ENCODE measurements around the gene FRRS1. TPM values are rescaled to one million over a fixed set of nuclear protein-coding genes. Genes with fewer than 3 reads are reported as not detected.

The FRRS1 gene
- polyA plus RNA-seq, 1 experiment = 0.93 TPM

DNA sequence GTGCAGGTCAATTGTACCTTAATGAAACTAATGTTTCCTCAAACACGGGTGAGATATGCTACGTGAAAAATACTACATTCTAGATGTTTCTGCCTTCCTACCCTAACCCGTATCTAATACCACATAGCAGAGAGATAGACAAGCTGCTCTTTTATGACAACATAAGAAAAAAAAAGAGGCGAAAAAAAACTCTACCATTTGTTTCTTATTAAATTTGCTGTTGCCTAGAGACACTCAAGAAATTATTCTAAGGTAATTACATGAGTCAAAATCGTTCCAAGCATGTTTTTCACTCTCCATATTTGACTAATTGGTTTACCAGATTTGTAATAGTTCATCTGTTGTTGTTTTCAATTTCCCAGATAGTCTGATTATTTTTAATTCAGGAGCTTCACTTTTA is 93.1 kb downstream of the FRRS1 start:
- CTCF ChIA-PET = interaction anchor here (1.5 to 2.2 kb wide), 2 partner anchors 9 to 12 kb away, joined by 4 to 11 read pairs; no protein-coding TSS in a partner anchor
- TF ChIP-seq, protein P1, sequence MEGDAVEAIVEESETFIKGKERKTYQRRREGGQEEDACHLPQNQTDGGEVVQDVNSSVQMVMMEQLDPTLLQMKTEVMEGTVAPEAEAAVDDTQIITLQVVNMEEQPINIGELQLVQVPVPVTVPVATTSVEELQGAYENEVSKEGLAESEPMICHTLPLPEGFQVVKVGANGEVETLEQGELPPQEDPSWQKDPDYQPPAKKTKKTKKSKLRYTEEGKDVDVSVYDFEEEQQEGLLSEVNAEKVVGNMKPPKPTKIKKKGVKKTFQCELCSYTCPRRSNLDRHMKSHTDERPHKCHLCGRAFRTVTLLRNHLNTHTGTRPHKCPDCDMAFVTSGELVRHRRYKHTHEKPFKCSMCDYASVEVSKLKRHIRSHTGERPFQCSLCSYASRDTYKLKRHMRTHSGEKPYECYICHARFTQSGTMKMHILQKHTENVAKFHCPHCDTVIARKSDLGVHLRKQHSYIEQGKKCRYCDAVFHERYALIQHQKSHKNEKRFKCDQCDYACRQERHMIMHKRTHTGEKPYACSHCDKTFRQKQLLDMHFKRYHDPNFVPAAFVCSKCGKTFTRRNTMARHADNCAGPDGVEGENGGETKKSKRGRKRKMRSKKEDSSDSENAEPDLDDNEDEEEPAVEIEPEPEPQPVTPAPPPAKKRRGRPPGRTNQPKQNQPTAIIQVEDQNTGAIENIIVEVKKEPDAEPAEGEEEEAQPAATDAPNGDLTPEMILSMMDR (IDR thresholded peaks at IDR 0.05; ENCODE audit: insufficient read depth, low read depth, low read length) = no peak
- Histone ChIP-seq H3K4me3 (ENCODE audit: low read depth, low read length) (no peak overlapping the region), H3K36me3 (ENCODE audit: control insufficient read depth, insufficient read depth, low read length) (no peaks in the 10 kb centered on the region), H3K27me3 (ENCODE audit: control insufficient read depth, insufficient read depth, low read length) (no peaks in the 10 kb centered on the region)
- POLR2A ChIA-PET = no interaction called here
- no peak for DNase-seq (ENCODE audit: low read depth)

DNA sequence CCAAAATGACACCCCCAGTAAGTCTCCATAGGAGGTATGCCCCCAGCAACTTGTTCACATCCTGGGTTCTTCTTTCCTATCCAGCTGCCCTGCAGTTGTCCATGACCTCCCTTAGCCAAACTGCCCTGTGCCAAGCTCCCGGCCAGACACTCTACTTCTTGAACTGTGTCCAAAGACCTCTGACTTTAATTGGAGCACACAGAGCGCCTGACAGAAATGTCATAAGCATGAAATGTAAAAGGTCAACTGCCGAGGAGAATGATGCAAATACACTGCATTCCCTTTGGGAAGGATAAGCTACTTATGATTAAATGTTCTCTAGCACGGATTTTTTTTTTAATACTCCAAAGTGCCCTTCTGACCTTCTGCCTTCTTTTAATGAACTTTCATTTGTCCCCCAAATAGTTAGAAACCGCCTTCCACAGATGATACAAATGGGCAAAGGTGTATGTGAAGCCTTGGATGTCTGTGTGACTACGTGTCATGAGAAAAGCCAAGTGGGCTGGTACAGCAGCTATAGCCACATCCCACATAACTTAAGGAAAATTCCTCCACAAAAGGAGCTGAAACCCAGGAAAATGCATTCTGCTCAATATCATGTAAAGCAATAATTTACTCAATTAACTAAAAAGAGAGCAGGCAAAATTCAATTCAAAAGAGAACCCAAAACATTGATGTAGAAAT is 93.8 kb downstream of the FRRS1 start:
- ChIA-PET CTCF (interaction anchor here (0.6 to 2.2 kb wide), 2 partner anchors 13 to 80 kb away, joined by 4 to 11 read pairs; no protein-coding TSS in a partner anchor), POLR2A (no interaction called here)
- H3K36me3 ChIP-seq (ENCODE audit: control insufficient read depth, insufficient read depth, low read length) = no peaks in the 10 kb centered on the region
- H3K27me3 ChIP-seq (ENCODE audit: control insufficient read depth, insufficient read depth, low read length) = no peaks in the 10 kb centered on the region
- no peak overlapping the region for H3K4me3 ChIP-seq (ENCODE audit: low read depth, low read length)
- TF ChIP-seq, protein P1 (IDR thresholded peaks at IDR 0.05; ENCODE audit: insufficient read depth, low read depth, low read length) = no peak
- DNase-seq (ENCODE audit: low read depth) = no peak

DNA sequence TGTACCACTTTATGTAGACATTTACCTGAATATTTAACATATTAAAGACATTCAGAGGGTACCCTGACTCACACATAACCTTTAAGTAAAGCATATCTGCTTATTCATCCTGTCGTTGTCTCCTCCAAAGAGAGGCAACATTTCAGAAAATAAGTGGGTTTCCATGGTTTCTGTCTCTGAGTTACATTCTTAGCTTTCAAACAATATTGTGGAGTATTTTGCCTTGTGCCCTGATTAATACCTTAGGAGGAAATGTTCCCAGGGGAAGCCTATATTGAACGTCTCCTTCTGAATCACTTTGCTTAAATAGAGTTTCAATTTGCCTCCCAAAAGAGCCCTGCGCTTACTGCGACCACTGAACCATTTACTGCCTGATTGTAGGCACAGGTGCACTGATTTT is 94.4 kb downstream of the FRRS1 start:
- no peaks in the 10 kb centered on the region for H3K36me3 ChIP-seq (ENCODE audit: control insufficient read depth, insufficient read depth, low read length)
- TF ChIP-seq, protein P1 (IDR thresholded peaks at IDR 0.05; ENCODE audit: insufficient read depth, low read depth, low read length) = no peak
- CTCF ChIA-PET = interaction anchor here (0.6 to 2.2 kb wide), 2 partner anchors 13 to 79 kb away, joined by 4 to 11 read pairs; no protein-coding TSS in a partner anchor
- POLR2A ChIA-PET = no interaction called here
- no peak overlapping the region for H3K4me3 ChIP-seq (ENCODE audit: low read depth, low read length)
- DNase-seq (ENCODE audit: low read depth) = no peak
- H3K27me3 ChIP-seq (ENCODE audit: control insufficient read depth, insufficient read depth, low read length) = no peaks in the 10 kb centered on the region

DNA sequence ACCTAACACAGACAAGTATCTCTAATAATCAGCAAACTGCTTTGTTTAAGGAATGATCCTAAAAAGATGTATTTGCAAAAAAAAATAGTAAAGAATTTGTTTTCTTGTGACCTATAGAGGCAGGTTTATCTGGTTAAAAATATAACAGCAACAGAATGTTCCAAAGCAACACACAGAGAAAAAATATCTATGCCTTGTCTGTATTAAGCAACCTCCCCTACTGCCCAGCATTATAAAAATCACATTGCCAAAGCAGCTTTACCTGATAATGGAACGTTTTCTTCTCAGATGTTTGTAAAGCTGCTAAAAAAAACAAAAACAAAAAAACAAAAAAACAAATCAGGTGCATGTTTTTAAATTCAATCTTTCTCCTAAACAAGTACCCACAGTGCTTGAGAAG is 95.9 kb downstream of the FRRS1 start:
- H3K4me3 ChIP-seq (ENCODE audit: low read depth, low read length) = no peak overlapping the region
- H3K36me3 ChIP-seq (ENCODE audit: control insufficient read depth, insufficient read depth, low read length) = no peaks in the 10 kb centered on the region
- no peak for DNase-seq (ENCODE audit: low read depth)
- H3K27me3 ChIP-seq (ENCODE audit: control insufficient read depth, insufficient read depth, low read length) = no peaks in the 10 kb centered on the region
- ChIA-PET CTCF (no interaction called here), POLR2A (no interaction called here)
- TF ChIP-seq, protein P1 (IDR thresholded peaks at IDR 0.05; ENCODE audit: insufficient read depth, low read depth, low read length) = no peak

DNA sequence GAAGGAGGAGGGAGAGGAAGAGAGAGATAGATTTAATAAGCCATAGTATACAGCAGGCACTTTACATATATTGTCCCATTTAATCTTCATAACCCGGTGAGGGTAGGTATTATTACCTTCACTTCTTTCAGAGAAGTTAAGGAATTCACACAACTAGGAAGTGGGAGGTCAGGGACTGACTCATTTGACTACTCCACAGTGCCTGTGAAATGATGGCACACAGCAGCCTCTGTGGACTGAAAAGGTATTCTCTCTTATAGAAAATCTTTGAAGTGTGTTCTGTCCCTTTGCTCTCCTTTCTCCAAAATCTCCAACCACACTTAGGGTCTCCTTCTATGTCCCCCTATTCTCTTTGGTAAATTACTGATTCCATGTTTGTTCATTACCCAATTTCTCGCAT is 96.6 kb downstream of the FRRS1 start:
- no peak for DNase-seq (ENCODE audit: low read depth)
- Histone ChIP-seq H3K4me3 (ENCODE audit: low read depth, low read length) (no peak overlapping the region), H3K36me3 (ENCODE audit: control insufficient read depth, insufficient read depth, low read length) (no peaks in the 10 kb centered on the region), H3K27me3 (ENCODE audit: control insufficient read depth, insufficient read depth, low read length) (no peaks in the 10 kb centered on the region)
- POLR2A ChIA-PET = no interaction called here
- CTCF ChIA-PET = no interaction called here
- TF ChIP-seq, protein P1 (IDR thresholded peaks at IDR 0.05; ENCODE audit: insufficient read depth, low read depth, low read length) = no peak
